IMR-90 (cell line): Measurements from ENCODE around the gene CD79B. TPM values are rescaled to one million over a fixed set of nuclear protein-coding genes. Genes with fewer than 3 reads are reported as not detected.
A peak's percentile ranks its signal among the peaks of the same experiment; 100 is the strongest.

Source experiments
- ATAC-seq: fragments of 200-7000 bp; cut with Tn5 transposase; 2 replicates; pipeline ENCODE4 v1.9.1; 2020; ENCODE audit warnings: low read depth, mild to moderate bottlenecking, moderate library complexity
- BruUV-seq: library from RNA; stranded (reverse); fragments of 400-500 nt; replicated peaks from 2 replicates; lab custom pipeline; 2021; lab: Mats Ljungman, UMichigan
- CTCF ChIA-PET: fragments of 300-600 bp; formaldehyde crosslinking; extraction: SDS; loops from one replicate; lab custom pipeline; 2021; ENCODE audit warnings: antibody characterized with exemption; lab: Yijun Ruan, JAX
- POLR2A ChIA-PET: fragments of 300-600 bp; sonication (Branson Sonifier 250); formaldehyde crosslinking; loops from one replicate; lab custom pipeline; 2022; ENCODE audit warnings: antibody characterized with exemption; ENCODE audit not compliant: unreplicated experiment; lab: Charles Lee
- DNase-seq: peaks from one replicate; pipeline ENCODE4 v3.0.0; 2013
- H2AFZ ChIP-seq: replicated peaks from 2 replicates; pipeline ENCODE3; 2013; ENCODE audit warnings: low read length, mild to moderate bottlenecking; ENCODE audit not compliant: poor library complexity
- H2AK5ac ChIP-seq: 2 replicates; pipeline ENCODE4 v1.6.1; 2013; ENCODE audit warnings: low read depth, low read length, inconsistent platforms
- H2AK9ac ChIP-seq: replicated peaks from 2 replicates; pipeline ENCODE3; 2013; ENCODE audit warnings: mild to moderate bottlenecking, low read depth, low read length, moderate library complexity; ENCODE audit not compliant: poor library complexity
- H2BK120ac ChIP-seq: 2 replicates; pipeline ENCODE4 v1.6.1; 2013; ENCODE audit warnings: low read depth, low read length, inconsistent platforms
- H2BK15ac ChIP-seq: 3 replicates; pipeline ENCODE4 v1.6.1; 2013; ENCODE audit warnings: low read depth, low read length, inconsistent platforms
- H2BK20ac ChIP-seq: 2 replicates; pipeline ENCODE4 v1.6.1; 2013; ENCODE audit warnings: low read depth, mild to moderate bottlenecking, inconsistent platforms, low read length, moderate library complexity
- H2BK5ac ChIP-seq: 2 replicates; pipeline ENCODE4 v1.6.1; 2013; ENCODE audit warnings: mild to moderate bottlenecking, low read depth, low read length, inconsistent platforms; ENCODE audit not compliant: poor library complexity, severe bottlenecking
- H3K14ac ChIP-seq: replicated peaks from 2 replicates; pipeline ENCODE4 v1.6.1; 2013; ENCODE audit warnings: low read depth, low read length, inconsistent platforms
- H3K18ac ChIP-seq: 2 replicates; pipeline ENCODE4 v1.6.1; 2013; ENCODE audit warnings: low read depth, low read length, control low read depth
- H3K23ac ChIP-seq: 2 replicates; pipeline ENCODE4 v1.6.1; 2013; ENCODE audit warnings: low read depth, low read length, inconsistent platforms
- H3K27ac ChIP-seq: 2 replicates; pipeline ENCODE4 v1.5.1; 2013; ENCODE audit warnings: mild to moderate bottlenecking, control low read depth, low read length; ENCODE audit not compliant: insufficient read depth
- H3K27me3 ChIP-seq: 2 replicates; pipeline ENCODE4 v1.6.1; 2013; ENCODE audit warnings: low read length; ENCODE audit not compliant: control insufficient read depth, insufficient read depth
- H3K36me3 ChIP-seq: 2 replicates; pipeline ENCODE4 v1.6.1; 2013; ENCODE audit warnings: low read length, mixed read lengths; ENCODE audit not compliant: control insufficient read depth, insufficient read depth
- H3K4ac ChIP-seq: 2 replicates; pipeline ENCODE4 v1.6.1; 2013; ENCODE audit warnings: low read depth, low read length, inconsistent platforms
- H3K4me1 ChIP-seq: 2 replicates; pipeline ENCODE4 v1.6.1; 2013; ENCODE audit warnings: low read length, mixed read lengths; ENCODE audit not compliant: control insufficient read depth, insufficient read depth
- H3K4me2 ChIP-seq: 2 replicates; pipeline ENCODE4 v1.6.1; 2013; ENCODE audit warnings: low read depth, mild to moderate bottlenecking, control low read depth, low read length, moderate library complexity
- H3K4me3 ChIP-seq: 2 replicates; pipeline ENCODE4 v1.5.1; 2013; ENCODE audit warnings: low read depth, mild to moderate bottlenecking, control low read depth, low read length, moderate library complexity; ENCODE audit not compliant: insufficient read depth
- H3K56ac ChIP-seq: 2 replicates; pipeline ENCODE4 v1.6.1; 2013; ENCODE audit warnings: low read length, inconsistent platforms; ENCODE audit not compliant: insufficient read depth; ENCODE audit errors: extremely low read depth
- H3K79me1 ChIP-seq, 2 experiments: 2 replicates each; pipeline ENCODE4 v1.6.1; 2013; ENCODE audit warnings: low read length in 2 of 2, inconsistent platforms in 1 of 2, low read depth in 1 of 2
- H3K9ac ChIP-seq: 2 replicates; pipeline ENCODE4 v1.6.1; 2013; ENCODE audit warnings: low read depth, low read length, control low read depth
- H3K9me1 ChIP-seq: 2 replicates; pipeline ENCODE4 v1.6.1; 2013; ENCODE audit warnings: low read length, inconsistent platforms; ENCODE audit not compliant: insufficient read depth
- H3K9me3 ChIP-seq: 2 replicates; pipeline ENCODE4 v1.6.1; 2013; ENCODE audit warnings: low read length; ENCODE audit not compliant: control insufficient read depth, insufficient read depth
- H4K20me1 ChIP-seq: 2 replicates; pipeline ENCODE4 v1.6.1; 2013; ENCODE audit warnings: low read length, inconsistent platforms; ENCODE audit not compliant: insufficient read depth
- H4K5ac ChIP-seq: 2 replicates; pipeline ENCODE4 v1.6.1; 2013; ENCODE audit warnings: mild to moderate bottlenecking, low read depth, low read length, control low read depth
- H4K8ac ChIP-seq, 2 experiments: 2 replicates each; pipeline ENCODE4 v1.6.1; 2013; ENCODE audit warnings: low read depth in 2 of 2, low read length in 2 of 2, control low read depth in 1 of 2, inconsistent platforms in 1 of 2
- H4K91ac ChIP-seq: 2 replicates; pipeline ENCODE4 v1.6.1; 2013; ENCODE audit warnings: low read depth, low read length, inconsistent platforms; ENCODE audit not compliant: insufficient read depth
- BHLHE40 ChIP-seq: fragments of 150-350 bp; IDR thresholded peaks from 2 replicates; pipeline ENCODE4 v1.6.1; 2016; ENCODE audit warnings: mild to moderate bottlenecking, low read depth, low read length
- CEBPB ChIP-seq: IDR thresholded peaks from 2 replicates; pipeline ENCODE4 v1.6.1; 2012; ENCODE audit warnings: low read depth, low read length, improper control_type of control experiment
- SMC3 ChIP-seq: fragments of 150-350 bp; IDR thresholded peaks from 2 replicates; pipeline ENCODE4 v1.6.1; 2016; ENCODE audit warnings: low read depth, mild to moderate bottlenecking, antibody characterized with exemption, low read length, moderate library complexity
- WGBS, 2 experiments: methylation state at CpG; one replicate each; pipeline versions ENCODE4 v1.1.5 to v1.1.7; 2013; ENCODE audit warnings: missing lambda C conversion rate in 2 of 2; ENCODE audit not compliant: insufficient read length in 1 of 2; ENCODE audit errors: extremely low coverage in 2 of 2; 5-methylcytosine and 5-hydroxymethylcytosine counted together
- dilution Hi-C: fragments of 300-500 bp; cut with HindIII; formaldehyde crosslinking; loops from one replicate; pipeline ENCODE4 v1.14.3; 2018; ENCODE audit warnings: low sequenced_read_pairs; ENCODE audit not compliant: unreplicated experiment
- in situ Hi-C: fragments of 300-500 bp; cut with MboI; formaldehyde crosslinking; loops from 3 replicates; pipeline ENCODE4 v1.14.3; 2019; ENCODE audit warnings: low sequenced_read_pairs, inconsistent platforms, mixed read lengths
- intact Hi-C: fragments of 100-400 bp; cut with micrococcal nuclease; formaldehyde crosslinking; loops from 2 replicates; pipeline ENCODE4 v1.10.0; 2022
- polyA plus RNA-seq, 3 experiments: library from polyadenylated mRNA; depleted of rRNA; stranded (reverse); fragments of >200 nt; gene quantifications; 2 replicates each; pipeline ENCODE4 v1.2.3, GENCODE V29; 2012; ENCODE audit warnings: low replicate concordance in 1 of 3
- total RNA-seq: library from RNA; depleted of rRNA; stranded (reverse); fragments of >200 nt; gene quantifications from 2 replicates; pipeline ENCODE4 v1.2.3, GENCODE V29; 2012

CD79B gene
- total and polyA plus RNA-seq, 2 of the 4 experiments (the other 2 are of a cell fraction), result not detected

GRCh38 chr17:63960430-63960829 is 28.3 kb upstream of the CD79B start:
- Histone ChIP-seq H4K8ac (no peak overlapping the region), H3K14ac (no peak overlapping the region), H3K79me1 (no peaks in the 10 kb centered on the region), H2AK5ac (no peak overlapping the region), H4K20me1 (no peaks in the 10 kb centered on the region; the same call in 1 of the 2 replicates), H3K36me3 (no peaks in the 10 kb centered on the region), H3K23ac (no peak overlapping the region), H3K9ac (no peak overlapping the region), H3K9me3 (no peaks in the 10 kb centered on the region), H3K9me1 (peaks cover 7% of the 10 kb centered on the region), H2AK9ac (no peak overlapping the region), H3K4me2 (no peak overlapping the region), H2BK15ac (no peak overlapping the region), H3K27ac (no peak overlapping the region), H3K4ac (no peak overlapping the region), H4K91ac (no peak overlapping the region), H3K4me3 (no peak overlapping the region), H2BK5ac (no peak overlapping the region), H3K56ac (no peak overlapping the region), H3K27me3 (peaks cover 20% of the 10 kb centered on the region; the same call in 1 of the 2 replicates), H2AFZ (peak overlapping the region; percentile 23), H3K4me1 (0 out of 2 replicates have a peak, but pooled peaks cover 2% of the 10 kb centered on the region), H4K5ac (no peak overlapping the region), H3K18ac (no peak overlapping the region), H2BK120ac (no peak overlapping the region), H2BK20ac (no peak overlapping the region)
- no CpG with 5 or more reads among the region's 7 CpGs for WGBS, 2 experiments
- no peak for DNase-seq
- TF ChIP-seq SMC3 (no peak), BHLHE40 (no peak), CEBPB (no peak)
- CTCF ChIA-PET, result no interaction called here
- no peak for ATAC-seq
- POLR2A ChIA-PET, result no interaction called here
- BruUV-seq, result no TSS peak
- in situ Hi-C loops (no loop called here), dilution Hi-C loops (no loop called here), intact Hi-C loops (no loop called here)
